K562 (cell line): ENCODE measurements around the gene NTM. TPM values are rescaled to one million over a fixed set of nuclear protein-coding genes. Genes with fewer than 3 reads are reported as not detected.

ENCODE experiments used
- ATAC-seq: fragments of 200-7000 bp; cut with Tn5 transposase; 3 replicates; pipeline ENCODE4 v1.9.1; 2020; ENCODE audit warnings: moderate library complexity
- BruUV-seq: library from RNA; stranded (reverse); fragments of 400-500 nt; replicated peaks from 2 replicates; lab custom pipeline; 2021; lab: Mats Ljungman, UMichigan
- CTCF ChIA-PET: fragments of 300-600 bp; formaldehyde crosslinking; extraction: SDS; loops from one replicate; lab custom pipeline; 2021; ENCODE audit warnings: low intra/inter-chr PET ratio; lab: Yijun Ruan, JAX
- POLR2A ChIA-PET: fragments of 300-600, 350-650 bp; sonication (Branson Sonifier 250); formaldehyde crosslinking; extraction: SDS; loops from one replicate; lab custom pipeline; 2021; ENCODE audit warnings: antibody characterized with exemption, inconsistent platforms; lab: Yijun Ruan, JAX
- DNase-seq, 4 experiments: peaks; one replicate each; pipeline versions ENCODE4 v3.0.0 to v3.0.0-alpha.2; 2011 to 2018; ENCODE audit warnings: low spot score in 3 of 4, mixed read lengths in 3 of 4; ENCODE audit errors: extremely low read depth in 1 of 4
- FAIRE-seq: peaks from 2 replicates; lab custom pipeline; 2011; peaks lifted over from hg19 to GRCh38; lab: Jason Lieb, UNC
- H2AFZ ChIP-seq: 2 replicates; pipeline ENCODE4 v1.6.0; 2011; ENCODE audit warnings: low read depth, low read length, control low read depth, inconsistent platforms
- H3K27ac ChIP-seq: fragments of 200-600 bp; 3 replicates; pipeline ENCODE4 v1.8.0; 2011; ENCODE audit warnings: low read depth, mild to moderate bottlenecking, control low read depth, inconsistent platforms, low read length, moderate library complexity, mixed read lengths; ENCODE audit errors: extremely low read depth
- H3K27me3 ChIP-seq, 2 experiments: fragments of 300-600 bp in 1 of 2; 2 replicates in 1 of 2; 3 replicates in 1 of 2; pipeline versions ENCODE4 v1.6.0 to v1.8.0; 2011; ENCODE audit warnings: inconsistent platforms in 2 of 2, low read length in 2 of 2, mild to moderate bottlenecking in 1 of 2, mixed read lengths in 1 of 2, moderate library complexity in 1 of 2; ENCODE audit not compliant: control insufficient read depth in 2 of 2, insufficient read depth in 2 of 2
- H3K36me3 ChIP-seq: fragments of 300-600 bp; 3 replicates; pipeline ENCODE4 v1.8.0; 2011; ENCODE audit warnings: mild to moderate bottlenecking, low read length, inconsistent platforms; ENCODE audit not compliant: control insufficient read depth, insufficient read depth
- H3K4me1 ChIP-seq, 2 experiments: fragments of 200-600 bp in 1 of 2; replicated peaks in 1 of 2; 2 replicates in 1 of 2; 3 replicates in 1 of 2; pipeline versions ENCODE4 v1.5.1 to v1.8.0; 2011; ENCODE audit warnings: inconsistent platforms in 2 of 2, low read length in 2 of 2, mild to moderate bottlenecking in 1 of 2, mixed read lengths in 1 of 2, moderate library complexity in 1 of 2; ENCODE audit not compliant: control insufficient read depth in 2 of 2, insufficient read depth in 2 of 2
- H3K4me2 ChIP-seq: 2 replicates; pipeline ENCODE4 v1.6.1; 2011; ENCODE audit warnings: low read length, control low read depth, inconsistent platforms, mixed read lengths; ENCODE audit not compliant: insufficient read depth
- H3K4me3 ChIP-seq: fragments of 200-600 bp; sonication (generic), shearing (Covaris generic); 2 replicates; pipeline ENCODE4 v1.5.1; 2016; ENCODE audit warnings: control low read depth, inconsistent platforms
- H3K79me2 ChIP-seq: fragments of 200-600 bp; 3 replicates; pipeline ENCODE4 v1.8.0; 2011; ENCODE audit warnings: low read length, inconsistent platforms; ENCODE audit not compliant: control insufficient read depth, insufficient read depth
- H3K9ac ChIP-seq, 2 experiments: 2 replicates each; pipeline versions ENCODE4 v1.6.0 to v1.6.1; 2011; ENCODE audit warnings: low read depth in 2 of 2, low read length in 2 of 2, control low read depth in 1 of 2, inconsistent platforms in 1 of 2, mild to moderate bottlenecking in 1 of 2, mixed read lengths in 1 of 2; ENCODE audit not compliant: insufficient read depth in 1 of 2
- H3K9me1 ChIP-seq: one replicate; pipeline ENCODE4 v1.6.0; 2011; ENCODE audit warnings: inconsistent platforms, mild to moderate bottlenecking, low read length, moderate library complexity; ENCODE audit not compliant: control insufficient read depth, insufficient read depth
- H3K9me3 ChIP-seq: replicated peaks from 2 replicates; pipeline ENCODE4 v1.5.1; 2011; ENCODE audit warnings: low read depth, low read length, inconsistent platforms; ENCODE audit not compliant: control insufficient read depth, insufficient read depth
- H4K20me1 ChIP-seq: replicated peaks from 2 replicates; pipeline ENCODE4 v1.6.1; 2011; ENCODE audit warnings: low read length, inconsistent platforms, mixed read lengths; ENCODE audit not compliant: control insufficient read depth, insufficient read depth
- BCL6 ChIP-seq: fragments of 250-450 bp; sonication (Bioruptor Pico); IDR thresholded peaks from 2 replicates; pipeline ENCODE4 v1.4.0; 2020
- HEY1 ChIP-seq: fragments of 250-450 bp; sonication (Bioruptor Pico); IDR thresholded peaks from 2 replicates; pipeline ENCODE4 v1.5.0; 2020; ENCODE audit warnings: mild to moderate bottlenecking, moderate library complexity, borderline replicate concordance
- SMAD1 ChIP-seq: fragments of 150-350 bp; IDR thresholded peaks from 2 replicates; pipeline ENCODE4 v1.6.1; 2014; ENCODE audit warnings: low read length, low read depth; ENCODE audit not compliant: partially characterized antibody
- SUPT5H ChIP-seq: fragments of 450-650 bp; IDR thresholded peaks from 2 replicates; pipeline ENCODE4 v1.6.1; 2016
- ZNF140 ChIP-seq: fragments of 250-450 bp; sonication (Bioruptor Pico); IDR thresholded peaks from 2 replicates; pipeline ENCODE4 v1.8.0; 2021; ENCODE audit warnings: moderate library complexity, mild to moderate bottlenecking, inconsistent platforms
- ZNF224 ChIP-seq: sonication (generic); formaldehyde crosslinking; IDR thresholded peaks from 2 replicates; pipeline ENCODE4 v1.8.0; 2022; ENCODE audit warnings: mild to moderate bottlenecking, missing genetic modification reagents
- WGBS: fragments of 100-300 bp; shearing (Covaris generic); methylation state at CpG from one replicate; pipeline ENCODE4 v1.1.6; 2016; ENCODE audit warnings: low coverage, mixed read lengths; ENCODE audit not compliant: insufficient coverage; ENCODE audit errors: missing lambda C conversion rate; 5-methylcytosine and 5-hydroxymethylcytosine counted together
- in situ Hi-C: fragments of 300-500 bp; cut with MboI; formaldehyde crosslinking; loops from 4 replicates; pipeline ENCODE4 v1.15.0; 2018; ENCODE audit warnings: inconsistent platforms, mixed read lengths
- intact Hi-C: fragments of 100-400 bp; cut with micrococcal nuclease; formaldehyde crosslinking; loops from 2 replicates; pipeline ENCODE4 v1.14.2; 2022
- polyA plus RNA-seq, 8 experiments: library from polyadenylated mRNA; depleted of rRNA in 4 of 8; stranded (reverse) in 5 of 8; unstranded in 3 of 8; fragments of >200 nt; fragmentation: Nextera tagmentation in 2 of 8; fragmentation: Illumina TruSeq in 1 of 8; extraction: Ambion mirVana in 2 of 8; extraction: Trizol in 1 of 8; gene quantifications; 2 replicates each; pipeline versions ENCODE4 v1.2.1 to v1.2.3, GENCODE V29; 2011 to 2014; ENCODE audit warnings: inconsistent platforms in 1 of 8, missing spikeins in 1 of 8
- total RNA-seq, 7 experiments: library from RNA; depleted of rRNA in 6 of 7; stranded (reverse); fragments of >200 nt in 6 of 7; fragmentation: Illumina TruSeq in 2 of 7; extraction: Trizol in 2 of 7; gene quantifications; 2 replicates each; pipeline versions ENCODE4 v1.2.1 to v1.2.3, GENCODE V29; 2011 to 2021; ENCODE audit warnings: low replicate concordance in 1 of 7
- TF ChIP-seq, protein P1 (sequence below): fragments of 450-650 bp; IDR thresholded peaks from 2 replicates; pipeline ENCODE4 v1.6.1; 2016
- TF ChIP-seq, protein P2 (sequence below): fragments of 450-650 bp; formaldehyde crosslinking; IDR thresholded peaks from 2 replicates; pipeline ENCODE4 v1.4.0; 2020; ENCODE audit warnings: mild to moderate bottlenecking, moderate library complexity
- TF ChIP-seq, protein P3 (sequence below): fragments of 250-450 bp; sonication (Bioruptor Pico); IDR thresholded peaks from 2 replicates; pipeline ENCODE4 v1.5.0; 2021; ENCODE audit warnings: mild to moderate bottlenecking, borderline replicate concordance

NTM gene
- total and polyA plus RNA-seq, 9 of the 15 experiments (the other 6 are each of a cell fraction or from before 2014, with no cell fraction given): not detected

DNA sequence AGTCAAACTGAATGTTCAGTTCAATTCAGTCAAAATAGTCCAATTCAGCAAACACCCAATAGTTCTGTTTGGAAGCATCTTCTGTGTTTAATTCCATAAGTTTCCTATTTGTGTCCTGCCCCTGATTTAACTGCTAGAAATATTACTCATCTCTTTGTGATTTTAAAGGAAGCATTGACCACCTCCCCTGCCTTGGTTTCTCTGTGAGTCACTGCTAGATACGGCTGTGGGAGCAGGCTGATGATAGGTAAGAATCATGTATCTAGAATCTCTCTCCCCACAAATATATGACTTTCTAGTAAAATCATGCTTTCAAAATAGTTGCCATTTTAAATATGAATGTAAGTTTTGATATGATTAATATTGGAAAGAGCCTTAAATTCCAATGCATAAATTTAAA lies 888.5 kb downstream of the NTM start:
- no peaks in the 10 kb centered on the region for H3K79me2 ChIP-seq
- intact Hi-C loops: no loop called here
- H3K4me2 ChIP-seq: no peak overlapping the region
- H3K9me3 ChIP-seq: no peaks in the 10 kb centered on the region
- POLR2A ChIA-PET: no interaction called here
- CTCF ChIA-PET: no interaction called here
- H4K20me1 ChIP-seq: no peaks in the 10 kb centered on the region
- ATAC-seq: no peak
- TF ChIP-seq BCL6 (CRISPR knock-in tag): no peak
- TF ChIP-seq, protein P1, sequence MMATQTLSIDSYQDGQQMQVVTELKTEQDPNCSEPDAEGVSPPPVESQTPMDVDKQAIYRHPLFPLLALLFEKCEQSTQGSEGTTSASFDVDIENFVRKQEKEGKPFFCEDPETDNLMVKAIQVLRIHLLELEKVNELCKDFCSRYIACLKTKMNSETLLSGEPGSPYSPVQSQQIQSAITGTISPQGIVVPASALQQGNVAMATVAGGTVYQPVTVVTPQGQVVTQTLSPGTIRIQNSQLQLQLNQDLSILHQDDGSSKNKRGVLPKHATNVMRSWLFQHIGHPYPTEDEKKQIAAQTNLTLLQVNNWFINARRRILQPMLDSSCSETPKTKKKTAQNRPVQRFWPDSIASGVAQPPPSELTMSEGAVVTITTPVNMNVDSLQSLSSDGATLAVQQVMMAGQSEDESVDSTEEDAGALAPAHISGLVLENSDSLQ: no peak
- no peak for TF ChIP-seq ZNF224 (CRISPR knock-in tag)
- TF ChIP-seq HEY1 (CRISPR knock-in tag): no peak
- TF ChIP-seq, protein P2, sequence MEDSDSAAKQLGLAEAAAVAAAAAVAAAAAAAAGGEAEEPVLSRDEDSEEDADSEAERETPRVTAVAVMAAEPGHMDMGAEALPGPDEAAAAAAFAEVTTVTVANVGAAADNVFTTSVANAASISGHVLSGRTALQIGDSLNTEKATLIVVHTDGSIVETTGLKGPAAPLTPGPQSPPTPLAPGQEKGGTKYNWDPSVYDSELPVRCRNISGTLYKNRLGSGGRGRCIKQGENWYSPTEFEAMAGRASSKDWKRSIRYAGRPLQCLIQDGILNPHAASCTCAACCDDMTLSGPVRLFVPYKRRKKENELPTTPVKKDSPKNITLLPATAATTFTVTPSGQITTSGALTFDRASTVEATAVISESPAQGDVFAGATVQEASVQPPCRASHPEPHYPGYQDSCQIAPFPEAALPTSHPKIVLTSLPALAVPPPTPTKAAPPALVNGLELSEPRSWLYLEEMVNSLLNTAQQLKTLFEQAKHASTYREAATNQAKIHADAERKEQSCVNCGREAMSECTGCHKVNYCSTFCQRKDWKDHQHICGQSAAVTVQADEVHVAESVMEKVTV (CRISPR knock-in tag): no peak
- no peak for TF ChIP-seq SMAD1
- TF ChIP-seq, protein P3, sequence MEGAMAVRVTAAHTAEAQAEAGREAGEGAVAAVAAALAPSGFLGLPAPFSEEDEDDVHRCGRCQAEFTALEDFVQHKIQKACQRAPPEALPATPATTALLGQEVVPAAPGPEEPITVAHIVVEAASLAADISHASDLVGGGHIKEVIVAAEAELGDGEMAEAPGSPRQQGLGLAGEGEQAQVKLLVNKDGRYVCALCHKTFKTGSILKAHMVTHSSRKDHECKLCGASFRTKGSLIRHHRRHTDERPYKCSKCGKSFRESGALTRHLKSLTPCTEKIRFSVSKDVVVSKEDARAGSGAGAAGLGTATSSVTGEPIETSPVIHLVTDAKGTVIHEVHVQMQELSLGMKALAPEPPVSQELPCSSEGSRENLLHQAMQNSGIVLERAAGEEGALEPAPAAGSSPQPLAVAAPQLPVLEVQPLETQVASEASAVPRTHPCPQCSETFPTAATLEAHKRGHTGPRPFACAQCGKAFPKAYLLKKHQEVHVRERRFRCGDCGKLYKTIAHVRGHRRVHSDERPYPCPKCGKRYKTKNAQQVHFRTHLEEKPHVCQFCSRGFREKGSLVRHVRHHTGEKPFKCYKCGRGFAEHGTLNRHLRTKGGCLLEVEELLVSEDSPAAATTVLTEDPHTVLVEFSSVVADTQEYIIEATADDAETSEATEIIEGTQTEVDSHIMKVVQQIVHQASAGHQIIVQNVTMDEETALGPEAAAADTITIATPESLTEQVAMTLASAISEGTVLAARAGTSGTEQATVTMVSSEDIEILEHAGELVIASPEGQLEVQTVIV: no peak
- no peak for TF ChIP-seq ZNF140
- no peak for TF ChIP-seq SUPT5H
- TF ChIP-seq, all 486 proteins: peak for 0
- H3K27me3 ChIP-seq: no peaks in the 10 kb centered on the region
- H3K27ac ChIP-seq: no peak overlapping the region
- FAIRE-seq (no peak), DNase-seq (no peak)
- no peaks in the 10 kb centered on the region for H3K36me3 ChIP-seq
- WGBS: 0% methylated on average over 1 of the region's 1 CpG
- no peak overlapping the region for H3K9ac ChIP-seq
- in situ Hi-C loops: no loop called here
- H3K4me1 ChIP-seq: no peaks in the 10 kb centered on the region
- H3K4me3 ChIP-seq: no peak overlapping the region
- BruUV-seq: no TSS peak
- H3K9me1 ChIP-seq: no peaks in the 10 kb centered on the region
- no peak overlapping the region for H2AFZ ChIP-seq
